Activated T-helper 9 cell treated with anti-CD3 and anti-CD28 coated beads, Interleukin-2, amount 50 U/mL, for 16 hours (primary cell): Measurements from ENCODE around the gene PPP2R2C.

ENCODE experiments used
- DNase-seq: peaks from one replicate; pipeline ENCODE4 v3.0.0-alpha.2; 2020; ENCODE audit warnings: low read depth

Gene PPP2R2C

GRCh38 chr4:6287017-6287788, 185.2 kb downstream of the PPP2R2C start:
- no peak for DNase-seq

GRCh38 chr4:6283282-6283681, 189.1 kb downstream of the PPP2R2C start:
- DNase-seq: no peak

- no peak for DNase-seq
Measured at GRCh38 chr4:6282314-6282771, 190.1 kb downstream of the PPP2R2C start.

- no peak for DNase-seq
Measured at GRCh38 chr4:6281436-6282313, 190.7 kb downstream of the PPP2R2C start.

- DNase-seq: no peak
Measured at GRCh38 chr4:6280365-6280996, 191.9 kb downstream of the PPP2R2C start.

GRCh38 chr4:6279582-6280289, 192.7 kb downstream of the PPP2R2C start:
- no peak for DNase-seq

GRCh38 chr4:6278801-6279197, 193.6 kb downstream of the PPP2R2C start:
- no peak for DNase-seq

GRCh38 chr4:6277935-6278800, 194.2 kb downstream of the PPP2R2C start:
- no peak for DNase-seq

- no peak for DNase-seq
Measured at GRCh38 chr4:6277139-6277802, 195.1 kb downstream of the PPP2R2C start.

- DNase-seq: no peak
Measured at GRCh38 chr4:6275898-6276806, 196.3 kb downstream of the PPP2R2C start.

GRCh38 chr4:6275351-6275750, 197.1 kb downstream of the PPP2R2C start:
- no peak for DNase-seq

- DNase-seq: no peak
Measured at GRCh38 chr4:6273661-6273990, 198.8 kb downstream of the PPP2R2C start.

- DNase-seq: no peak
Measured at GRCh38 chr4:6272863-6273660, 199.4 kb downstream of the PPP2R2C start.

GRCh38 chr4:6271701-6272465, 200.5 kb downstream of the PPP2R2C start:
- no peak for DNase-seq

GRCh38 chr4:6271206-6271605, 201.2 kb downstream of the PPP2R2C start:
- DNase-seq: no peak

GRCh38 chr4:6270636-6271121, 201.7 kb downstream of the PPP2R2C start:
- DNase-seq: no peak
